ENCODE results near the gene MET.
"Not testable (repeated sequence)": the region's sequence is repeated elsewhere in the genome, so short reads cannot be mapped to it uniquely, and the experiment has no call there.

The MET gene

GRCh38 chr7:116698930-116699721 lies 27.1 kb downstream of the MET start:
- DNase-seq, result no peak

- no peak for DNase-seq
Observed at GRCh38 chr7:116699722-116700120, 27.7 kb downstream of the MET start.

- DNase-seq, result no peak
Observed at GRCh38 chr7:116702046-116702785, 30.2 kb downstream of the MET start.

- no peak for DNase-seq
Observed at GRCh38 chr7:116704650-116705228, 32.7 kb downstream of the MET start.

- DNase-seq, result no peak
Observed at GRCh38 chr7:116705419-116705818, 33.4 kb downstream of the MET start.

GRCh38 chr7:116706668-116707126 lies 34.7 kb downstream of the MET start:
- no peak for DNase-seq

GRCh38 chr7:116707289-116707688 lies 35.3 kb downstream of the MET start:
- no peak for DNase-seq

- DNase-seq, result no peak
Observed at GRCh38 chr7:116708248-116708647, 36.3 kb downstream of the MET start.

GRCh38 chr7:116708861-116709260 lies 36.9 kb downstream of the MET start:
- no peak for DNase-seq

- DNase-seq, result no peak
Observed at GRCh38 chr7:116709336-116709735, 37.3 kb downstream of the MET start.

GRCh38 chr7:116710764-116711452 lies 38.9 kb downstream of the MET start:
- DNase-seq, result no peak

- DNase-seq, result no peak
Observed at GRCh38 chr7:116711790-116712189, 39.8 kb downstream of the MET start.

- DNase-seq, result no peak
Observed at GRCh38 chr7:116713500-116713899, 41.5 kb downstream of the MET start.

GRCh38 chr7:116713918-116714317 lies 41.9 kb downstream of the MET start:
- DNase-seq, result no peak

- DNase-seq, result no peak
Observed at GRCh38 chr7:116715077-116715476, 43.1 kb downstream of the MET start.

- no peak for DNase-seq
Observed at GRCh38 chr7:116717137-116717536, 45.1 kb downstream of the MET start.

GRCh38 chr7:116723959-116724529 lies 52.0 kb downstream of the MET start:
- DNase-seq, result not testable (repeated sequence)

GRCh38 chr7:116724560-116725231 lies 52.7 kb downstream of the MET start:
- no peak for DNase-seq

GRCh38 chr7:116726149-116726548 lies 54.2 kb downstream of the MET start:
- no peak for DNase-seq

- DNase-seq, result no peak
Observed at GRCh38 chr7:116726713-116727431, 54.9 kb downstream of the MET start.

- DNase-seq, result no peak
Observed at GRCh38 chr7:116727432-116728009, 55.5 kb downstream of the MET start.

Data from left hindlimb (tissue), 1 donor.